ENCODE results near the gene SLC35F2. TPM values are rescaled to one million over a fixed set of nuclear protein-coding genes. Genes with fewer than 3 reads are reported as not detected.

SLC35F2 gene
- polyA plus RNA-seq, 2 of the 4 experiments (the other 2 are of a cell fraction): 27.0 to 32.8 TPM

DNA sequence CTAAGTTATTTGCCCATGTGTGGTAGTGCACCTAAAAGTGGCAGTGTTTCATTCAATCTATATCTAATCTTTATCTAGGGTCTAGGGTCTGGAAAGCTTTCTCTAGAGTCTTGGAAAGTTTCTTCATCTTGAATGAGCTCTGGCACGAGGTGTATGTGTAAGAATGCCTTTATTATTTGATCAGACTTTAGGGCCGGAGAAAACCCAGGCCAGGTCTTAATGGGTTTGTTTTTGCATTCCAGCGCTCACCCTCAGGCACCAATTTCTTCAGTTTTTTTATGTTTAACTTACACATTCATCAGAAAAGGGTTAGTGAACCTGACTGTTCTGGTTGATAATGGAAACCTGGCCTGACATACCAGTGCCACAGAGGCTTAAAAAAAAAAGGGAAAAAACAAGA is 78.5 kb downstream of the SLC35F2 start:
- FAIRE-seq (no peak), ATAC-seq (no peak), DNase-seq (ENCODE audit: low read depth in 1 of 2, low spot score in 1 of 2) (no peak)
- POLR2A ChIA-PET: no interaction called here
- TF ChIP-seq PHF8 (IDR thresholded peaks at IDR 0.05; ENCODE audit: borderline replicate concordance, low read depth): no peak
- H3K4me1 ChIP-seq: no peaks in the 10 kb centered on the region
- WGBS (ENCODE audit: missing lambda C conversion rate): 36% methylated on average over 3 of the region's 3 CpGs
- CTCF ChIA-PET: interaction anchor here (1.0 to 2.2 kb wide), 2 partner anchors 9 to 217 kb away, joined by 3 to 8 read pairs; no protein-coding TSS in a partner anchor
- no peak overlapping the region for H3K4me3 ChIP-seq
- H3K9me3 ChIP-seq: no peaks in the 10 kb centered on the region
- H3K27ac ChIP-seq: no peak overlapping the region
- H3K4me2 ChIP-seq: no peak overlapping the region

- ATAC-seq: no peak
- Histone ChIP-seq H3K9me3 (no peaks in the 10 kb centered on the region), H3K4me2 (no peak overlapping the region), H3K27ac (no peak overlapping the region), H3K4me3 (no peak overlapping the region), H3K4me1 (no peaks in the 10 kb centered on the region)
- POLR2A ChIA-PET: no interaction called here
- TF ChIP-seq POLR2A (IDR thresholded peaks at IDR 0.05; ENCODE audit: low read length): no peak
- TF ChIP-seq MAFK (IDR thresholded peaks at IDR 0.05; ENCODE audit: partially characterized antibody): peak; percentile 91
- no peak for DNase-seq (ENCODE audit: low read depth in 1 of 2, low spot score in 1 of 2)
- 83% methylated on average over 7 of the region's 7 CpGs for WGBS (ENCODE audit: missing lambda C conversion rate)
- CTCF ChIA-PET: interaction anchor here (1.1 to 2.2 kb wide), 5 partner anchors 8 to 232 kb away, joined by 3 to 8 read pairs (median 5); no protein-coding TSS in a partner anchor
- no peak for FAIRE-seq
These were observed 79.6 kb downstream of the SLC35F2 start for GRCh38 chr11:107778839-107779517.

GRCh38 chr11:107777110-107777509 is 81.5 kb downstream of the SLC35F2 start:
- Histone ChIP-seq H3K4me2 (no peak overlapping the region), H3K9me3 (no peaks in the 10 kb centered on the region), H3K4me3 (no peak overlapping the region), H3K27ac (no peak overlapping the region), H3K4me1 (no peaks in the 10 kb centered on the region)
- ChIA-PET POLR2A (no interaction called here), CTCF (no interaction called here)
- FAIRE-seq (no peak), ATAC-seq (no peak), DNase-seq (ENCODE audit: low read depth in 1 of 2, low spot score in 1 of 2) (no peak)
- TF ChIP-seq PHF8 (IDR thresholded peaks at IDR 0.05; ENCODE audit: borderline replicate concordance, low read depth) (no peak), ZNF302 (CRISPR knock-in tag; IDR thresholded peaks at IDR 0.05) (no peak), CEBPB (IDR thresholded peaks at IDR 0.05) (no peak), JUNB (IDR thresholded peaks at IDR 0.05) (no peak), NFE2L2 (conservative IDR thresholded peaks at IDR 0.05; ENCODE audit: low read length) (no peak), NR3C1 (IDR thresholded peaks at IDR 0.05) (no peak), ATOH8 (CRISPR knock-in tag; IDR thresholded peaks at IDR 0.05; ENCODE audit: low read depth) (no peak), RNF2 (IDR thresholded peaks at IDR 0.05; ENCODE audit: borderline replicate concordance, low read depth) (no peak), RCOR1 (IDR thresholded peaks at IDR 0.05; ENCODE audit: low read depth, low read length) (no peak), KDM5A (IDR thresholded peaks at IDR 0.05) (no peak), EP300 (IDR thresholded peaks at IDR 0.05) (no peak), EHF (CRISPR knock-in tag; IDR thresholded peaks at IDR 0.05) (no peak), ZSCAN20 (CRISPR knock-in tag; IDR thresholded peaks at IDR 0.05) (no peak)
- TF ChIP-seq, protein P1, sequence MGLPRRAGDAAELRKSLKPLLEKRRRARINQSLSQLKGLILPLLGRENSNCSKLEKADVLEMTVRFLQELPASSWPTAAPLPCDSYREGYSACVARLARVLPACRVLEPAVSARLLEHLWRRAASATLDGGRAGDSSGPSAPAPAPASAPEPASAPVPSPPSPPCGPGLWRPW (IDR thresholded peaks at IDR 0.05): no peak
- 71% methylated on average over 2 of the region's 2 CpGs for WGBS (ENCODE audit: missing lambda C conversion rate)

DNA sequence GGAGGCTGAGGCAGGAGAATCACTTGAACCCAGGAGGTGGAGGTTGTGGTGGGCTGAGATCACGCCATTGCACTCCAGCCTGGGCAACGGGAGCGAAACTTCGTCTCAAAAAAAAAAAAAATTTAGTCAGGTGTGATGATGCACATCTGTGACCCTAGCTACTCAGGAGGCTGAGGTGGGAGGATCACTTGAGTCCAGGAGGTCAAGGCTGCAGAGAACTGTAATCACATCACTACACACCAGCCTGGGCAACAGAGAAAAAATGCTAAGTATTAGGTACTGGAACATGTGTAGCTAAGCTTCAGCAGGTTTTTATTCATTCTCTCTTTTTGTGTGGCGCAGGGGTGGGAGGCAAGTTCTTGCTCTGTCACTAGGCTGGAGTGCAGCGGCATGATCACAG is 82.5 kb downstream of the SLC35F2 start:
- Histone ChIP-seq H3K4me3 (no peak overlapping the region), H3K27ac (no peak overlapping the region), H3K9me3 (no peaks in the 10 kb centered on the region), H3K4me2 (no peak overlapping the region), H3K4me1 (no peaks in the 10 kb centered on the region)
- FAIRE-seq: no peak
- CTCF ChIA-PET: interaction anchor here (1.3 kb wide), 1 partner anchor 123 kb away, joined by 4 read pairs; no protein-coding TSS in a partner anchor
- WGBS (ENCODE audit: missing lambda C conversion rate): 83% methylated on average over 6 of the region's 6 CpGs
- DNase-seq (ENCODE audit: low read depth in 1 of 2, low spot score in 1 of 2): no peak
- no peak for TF ChIP-seq ESRRA (IDR thresholded peaks at IDR 0.05; ENCODE audit: borderline replicate concordance, low read length)
- POLR2A ChIA-PET: no interaction called here
- ATAC-seq: no peak

Data from A549 (cell line).